Kasumi-1 (cell line): Measurements from ENCODE around the gene LRFN2.
A peak's percentile ranks its signal among the peaks of the same experiment; 100 is the strongest.

Source experiments
- DNase-seq, 2 experiments: peaks; one replicate each; lab custom pipeline; 2025; lab: John Stamatoyannopoulos, UW

LRFN2 gene

GRCh38 chr6:40587240-40588069 is at the start of gene LRFN2:
Gene LRFN2, minus strand, starts transcription at chr6:40587364.
- peak; percentile 35 to 50 for DNase-seq

GRCh38 chr6:40634429-40634828 is 47.3 kb upstream of the LRFN2 start:
- no peak for DNase-seq

GRCh38 chr6:40631744-40632143 is 44.6 kb upstream of the LRFN2 start:
- DNase-seq = no peak

- no peak for DNase-seq
Measured at GRCh38 chr6:40630488-40630887, 43.3 kb upstream of the LRFN2 start.

GRCh38 chr6:40630051-40630450 is 42.9 kb upstream of the LRFN2 start:
- no peak for DNase-seq

GRCh38 chr6:40629463-40629862 is 42.3 kb upstream of the LRFN2 start:
- DNase-seq = no peak

- DNase-seq = no peak
Measured at GRCh38 chr6:40627316-40627715, 40.2 kb upstream of the LRFN2 start.

GRCh38 chr6:40626886-40627285 is 39.7 kb upstream of the LRFN2 start:
- no peak for DNase-seq

GRCh38 chr6:40623932-40624331 is 36.8 kb upstream of the LRFN2 start:
- no peak for DNase-seq

- no peak for DNase-seq
Measured at GRCh38 chr6:40623178-40623577, 36.0 kb upstream of the LRFN2 start.

- no peak for DNase-seq
Measured at GRCh38 chr6:40620574-40621240, 33.5 kb upstream of the LRFN2 start.

GRCh38 chr6:40614671-40615070 is 27.5 kb upstream of the LRFN2 start:
- DNase-seq = no peak

GRCh38 chr6:40611912-40612311 is 24.7 kb upstream of the LRFN2 start:
- DNase-seq = no peak

GRCh38 chr6:40611434-40611833 is 24.3 kb upstream of the LRFN2 start:
- no peak for DNase-seq

GRCh38 chr6:40610229-40610628 is 23.1 kb upstream of the LRFN2 start:
- no peak for DNase-seq

GRCh38 chr6:40606981-40607380 is 19.8 kb upstream of the LRFN2 start:
- DNase-seq = no peak

- DNase-seq = no peak
Measured at GRCh38 chr6:40606526-40606925, 19.4 kb upstream of the LRFN2 start.

GRCh38 chr6:40604082-40604481 is 16.9 kb upstream of the LRFN2 start:
- DNase-seq = no peak

- no peak for DNase-seq
Measured at GRCh38 chr6:40599555-40599954, 12.4 kb upstream of the LRFN2 start.

- no peak for DNase-seq
Measured at GRCh38 chr6:40598516-40598915, 11.4 kb upstream of the LRFN2 start.

GRCh38 chr6:40597301-40597700 is 10.1 kb upstream of the LRFN2 start:
- no peak for DNase-seq

- DNase-seq = no peak
Measured at GRCh38 chr6:40588480-40588879, 1.3 kb upstream of the LRFN2 start.

GRCh38 chr6:40588070-40588384 is 863 bp upstream of the LRFN2 start:
- no peak for DNase-seq
